Activated B cell treated with CpG ODN at 0.5 μM for 24 hours (primary cell): ENCODE data around the gene SOAT1. TPM values are rescaled to one million over a fixed set of nuclear protein-coding genes. Genes with fewer than 3 reads are reported as not detected.
"Not testable (repeated sequence)": the region's sequence is repeated elsewhere in the genome, so short reads cannot be mapped to it uniquely, and the experiment has no call there.

Source experiments
- ATAC-seq: fragments of 200-7000 bp; cut with Tn5 transposase; one replicate; pipeline ENCODE4 v1.10.0; 2021; ENCODE audit warnings: low read depth, mild to moderate bottlenecking, moderate library complexity
- CTCF ChIA-PET: fragments of 350-600 bp; sonication (Branson Sonifier 250); formaldehyde crosslinking; loops from one replicate; lab custom pipeline; 2021; ENCODE audit warnings: antibody characterized with exemption; lab: Charles Lee
- POLR2A ChIA-PET: fragments of 350-600 bp; sonication (Branson Sonifier 250); formaldehyde crosslinking; loops from one replicate; lab custom pipeline; 2021; ENCODE audit warnings: antibody characterized with exemption; lab: Charles Lee
- DNase-seq: peaks from one replicate; pipeline ENCODE4 v3.0.0; 2022
- H3K27ac Mint-ChIP-seq: one replicate; pipeline ENCODE4 v1.8.0; 2020; ENCODE audit warnings: mixed read lengths
- H3K27me3 Mint-ChIP-seq: one replicate; pipeline ENCODE4 v1.8.0; 2021; ENCODE audit warnings: mixed read lengths
- H3K36me3 Mint-ChIP-seq: one replicate; pipeline ENCODE4 v1.8.0; 2021; ENCODE audit warnings: low read depth, mixed read lengths
- H3K4me1 Mint-ChIP-seq: one replicate; pipeline ENCODE4 v1.8.0; 2021; ENCODE audit warnings: mixed read lengths
- H3K4me3 Mint-ChIP-seq: one replicate; pipeline ENCODE4 v1.8.0; 2020; ENCODE audit warnings: mild to moderate bottlenecking, mixed read lengths
- H3K9me3 Mint-ChIP-seq: one replicate; pipeline ENCODE4 v1.8.0; 2020; ENCODE audit warnings: mixed read lengths
- CTCF ChIP-seq: fragments of 200-600 bp; IDR thresholded peaks from one replicate; pipeline ENCODE4 v1.8.0; 2022; ENCODE audit warnings: antibody characterized with exemption, mild to moderate bottlenecking
- intact Hi-C: fragments of 100-400 bp; cut with micrococcal nuclease; formaldehyde crosslinking; loops from one replicate; pipeline ENCODE4 v1.15.1; 2024
- total RNA-seq: library from RNA; stranded (reverse); gene quantifications from 2 replicates; pipeline ENCODE4 v1.2.3, GENCODE V29; 2022

The SOAT1 gene
- total RNA-seq, 1 donor from 2014 or later, result 17.3 TPM

- ChIA-PET CTCF (interaction anchor here (0.7 to 1.0 kb wide), 2 partner anchors 296 to 303 kb away, joined by 3 read pairs; no protein-coding TSS in a partner anchor), POLR2A (no interaction called here)
- DNase-seq (no peak), ATAC-seq (no peak)
- no peak overlapping the region for H3K27ac Mint-ChIP-seq
- intact Hi-C loops, result no loop called here
- H3K9me3 Mint-ChIP-seq, result no peaks in the 10 kb centered on the region
- no peaks in the 10 kb centered on the region for H3K4me1 Mint-ChIP-seq
- no peaks in the 10 kb centered on the region for H3K36me3 Mint-ChIP-seq
- peaks cover 2% of the 10 kb centered on the region for H3K27me3 Mint-ChIP-seq
- H3K4me3 Mint-ChIP-seq, result no peak overlapping the region
- no peak for TF ChIP-seq CTCF
Measured at GRCh38 chr1:179376223-179376622, 82.6 kb downstream of the SOAT1 start.

GRCh38 chr1:179380299-179380698, 86.7 kb downstream of the SOAT1 start:
- POLR2A ChIA-PET, result no interaction called here
- ATAC-seq (no peak), DNase-seq (no peak)
- intact Hi-C loops, result no loop called here
- peaks cover 2% of the 10 kb centered on the region for H3K27me3 Mint-ChIP-seq
- no peaks in the 10 kb centered on the region for H3K9me3 Mint-ChIP-seq
- H3K4me1 Mint-ChIP-seq, result no peaks in the 10 kb centered on the region
- no peak for TF ChIP-seq CTCF
- H3K4me3 Mint-ChIP-seq, result no peak overlapping the region
- CTCF ChIA-PET, result no interaction called here
- H3K36me3 Mint-ChIP-seq, result no peaks in the 10 kb centered on the region
- H3K27ac Mint-ChIP-seq, result no peak overlapping the region

- ATAC-seq, result no peak
- H3K4me1 Mint-ChIP-seq, result no peaks in the 10 kb centered on the region
- no peak overlapping the region for H3K27ac Mint-ChIP-seq
- TF ChIP-seq CTCF, result no peak
- no peaks in the 10 kb centered on the region for H3K36me3 Mint-ChIP-seq
- POLR2A ChIA-PET, result no interaction called here
- intact Hi-C loops, result no loop called here
- DNase-seq, result no peak
- CTCF ChIA-PET, result no interaction called here
- H3K4me3 Mint-ChIP-seq, result no peak overlapping the region
- H3K27me3 Mint-ChIP-seq, result no peaks in the 10 kb centered on the region
- no peaks in the 10 kb centered on the region for H3K9me3 Mint-ChIP-seq
Measured at GRCh38 chr1:179384027-179384426, 90.4 kb downstream of the SOAT1 start.

- intact Hi-C loops, result no loop called here
- no peaks in the 10 kb centered on the region for H3K9me3 Mint-ChIP-seq
- H3K4me1 Mint-ChIP-seq, result no peaks in the 10 kb centered on the region
- DNase-seq (no peak), ATAC-seq (no peak)
- no peaks in the 10 kb centered on the region for H3K36me3 Mint-ChIP-seq
- ChIA-PET CTCF (no interaction called here), POLR2A (no interaction called here)
- no peak overlapping the region for H3K27ac Mint-ChIP-seq
- no peak for TF ChIP-seq CTCF
- H3K4me3 Mint-ChIP-seq, result no peak overlapping the region
- no peaks in the 10 kb centered on the region for H3K27me3 Mint-ChIP-seq
Measured at GRCh38 chr1:179385510-179385909, 91.9 kb downstream of the SOAT1 start.

- peaks cover 8% of the 10 kb centered on the region for H3K36me3 Mint-ChIP-seq
- H3K4me3 Mint-ChIP-seq, result no peak overlapping the region
- no peak overlapping the region for H3K27ac Mint-ChIP-seq
- intact Hi-C loops, result no loop called here
- CTCF ChIA-PET, result no interaction called here
- POLR2A ChIA-PET, result no interaction called here
- no peak for ATAC-seq
- H3K27me3 Mint-ChIP-seq, result peaks cover 3% of the 10 kb centered on the region
- no peaks in the 10 kb centered on the region for H3K4me1 Mint-ChIP-seq
- peaks cover 22% of the 10 kb centered on the region for H3K9me3 Mint-ChIP-seq
- DNase-seq, result no peak
- no peak for TF ChIP-seq CTCF
Measured at GRCh38 chr1:179393721-179394120, 100.1 kb downstream of the SOAT1 start.

GRCh38 chr1:179399399-179399798, 105.8 kb downstream of the SOAT1 start:
- DNase-seq, intact Hi-C loops, H3K4me3 Mint-ChIP-seq: not testable (repeated sequence)

More at GRCh38 chr1:179399399-179399798, 105.8 kb downstream of the SOAT1 start:
- POLR2A ChIA-PET, H3K4me1 Mint-ChIP-seq, H3K36me3 Mint-ChIP-seq, H3K27ac Mint-ChIP-seq, ATAC-seq, H3K9me3 Mint-ChIP-seq, CTCF ChIA-PET, H3K27me3 Mint-ChIP-seq: not testable (repeated sequence)
